Mesendoderm (in vitro differentiated cells): Measurements from ENCODE around the gene HMCN1.
"Not testable (repeated sequence)": the region's sequence is repeated elsewhere in the genome, so short reads cannot be mapped to it uniquely, and the experiment has no call there.

ENCODE experiments used
- DNase-seq: peaks from one replicate; pipeline ENCODE4 v3.0.0; 2013
- H2AK5ac ChIP-seq: 2 replicates; pipeline ENCODE4 v1.6.1; 2013; ENCODE audit warnings: low read length, inconsistent platforms
- H2BK120ac ChIP-seq: 2 replicates; pipeline ENCODE4 v1.6.1; 2013; ENCODE audit warnings: low read depth, mild to moderate bottlenecking, low read length, moderate library complexity, mixed read lengths
- H2BK15ac ChIP-seq: replicated peaks from 2 replicates; pipeline ENCODE4 v1.6.1; 2013; ENCODE audit warnings: low read depth, mild to moderate bottlenecking, moderate library complexity
- H2BK5ac ChIP-seq: 2 replicates; pipeline ENCODE4 v1.6.1; 2013; ENCODE audit warnings: low read length, inconsistent platforms
- H3K18ac ChIP-seq: 2 replicates; pipeline ENCODE4 v1.6.1; 2013; ENCODE audit warnings: mild to moderate bottlenecking, low read length, mixed read lengths
- H3K23ac ChIP-seq: one replicate; pipeline ENCODE4 v1.6.1; 2013; ENCODE audit warnings: low read length
- H3K27ac ChIP-seq: 2 replicates; pipeline ENCODE4 v1.5.1; 2013; ENCODE audit warnings: low read depth, mild to moderate bottlenecking, inconsistent platforms, low read length, moderate library complexity
- H3K27me3 ChIP-seq: 2 replicates; pipeline ENCODE4 v1.6.1; 2013; ENCODE audit warnings: low read length, control low read depth, mild to moderate bottlenecking, inconsistent platforms; ENCODE audit not compliant: insufficient read depth, poor library complexity
- H3K36me3 ChIP-seq: 2 replicates; pipeline ENCODE4 v1.6.1; 2013; ENCODE audit warnings: low read length, inconsistent platforms; ENCODE audit not compliant: control insufficient read depth, insufficient read depth
- H3K4ac ChIP-seq: one replicate; pipeline ENCODE4 v1.6.1; 2013; ENCODE audit warnings: low read depth, mild to moderate bottlenecking, low read length, moderate library complexity
- H3K4me1 ChIP-seq: 2 replicates; pipeline ENCODE4 v1.6.1; 2013; ENCODE audit warnings: low read depth, low read length, inconsistent platforms; ENCODE audit not compliant: control insufficient read depth
- H3K4me2 ChIP-seq: 2 replicates; pipeline ENCODE4 v1.6.1; 2013; ENCODE audit warnings: low read length
- H3K4me3 ChIP-seq: 2 replicates; pipeline ENCODE4 v1.5.1; 2013; ENCODE audit warnings: mild to moderate bottlenecking, low read length
- H3K56ac ChIP-seq: one replicate; pipeline ENCODE4 v1.6.1; 2013; ENCODE audit warnings: low read length
- H3K79me1 ChIP-seq: 2 replicates; pipeline ENCODE4 v1.6.1; 2013; ENCODE audit warnings: low read length, inconsistent platforms
- H3K79me2 ChIP-seq: 2 replicates; pipeline ENCODE4 v1.6.1; 2013; ENCODE audit warnings: mild to moderate bottlenecking, low read length; ENCODE audit not compliant: control insufficient read depth, insufficient read depth
- H3K9ac ChIP-seq: 2 replicates; pipeline ENCODE4 v1.6.1; 2013; ENCODE audit warnings: low read length, inconsistent platforms
- H4K5ac ChIP-seq: one replicate; pipeline ENCODE4 v1.6.1; 2013; ENCODE audit warnings: low read length
- H4K8ac ChIP-seq: one replicate; pipeline ENCODE4 v1.6.1; 2013; ENCODE audit warnings: low read depth, mild to moderate bottlenecking, control low read depth, low read length, moderate library complexity
- WGBS: extraction: QIAGEN DNeasy Blood & Tissue Kit; methylation state at CpG from one replicate; pipeline ENCODE4 v1.1.7; 2013; ENCODE audit warnings: low lambda C conversion rate, missing lambda C conversion rate; ENCODE audit not compliant: insufficient coverage; ENCODE audit errors: extremely low coverage; 5-methylcytosine and 5-hydroxymethylcytosine counted together

Gene HMCN1

DNA sequence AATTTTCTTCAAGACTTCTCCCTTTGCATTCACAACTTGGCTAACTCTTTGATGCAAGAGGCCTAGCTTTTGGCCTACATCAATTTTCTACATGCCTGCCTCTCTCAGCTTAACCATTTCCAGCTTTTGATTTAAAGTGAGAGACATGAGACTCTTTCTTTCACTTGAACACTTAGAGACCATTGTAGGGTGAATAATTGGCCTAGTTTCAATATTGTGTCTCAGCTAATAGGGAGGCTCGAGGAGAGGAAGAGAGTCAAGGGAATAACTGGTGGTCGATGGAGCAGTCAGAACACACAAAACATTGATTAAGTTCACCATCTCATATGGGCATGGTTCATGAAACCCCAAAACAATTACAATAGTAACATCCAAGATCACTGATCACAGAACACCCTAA lies 415.4 kb downstream of the HMCN1 start:
- Histone ChIP-seq H3K9ac (no peak overlapping the region), H3K4me3 (no peak overlapping the region), H3K79me1 (no peaks in the 10 kb centered on the region), H2AK5ac (no peak overlapping the region), H3K4me2 (no peak overlapping the region), H3K4ac (no peak overlapping the region), H3K56ac (no peak overlapping the region), H3K4me1 (no peaks in the 10 kb centered on the region), H3K27ac (no peak overlapping the region), H2BK15ac (no peak overlapping the region), H3K79me2 (no peaks in the 10 kb centered on the region), H2BK120ac (no peak overlapping the region), H2BK5ac (no peak overlapping the region), H4K5ac (no peak overlapping the region), H3K18ac (no peak overlapping the region), H3K27me3 (no peaks in the 10 kb centered on the region), H3K23ac (no peak overlapping the region), H3K36me3 (no peaks in the 10 kb centered on the region), H4K8ac (no peak overlapping the region)
- no CpG with 5 or more reads among the region's 2 CpGs for WGBS
- no peak for DNase-seq

DNA sequence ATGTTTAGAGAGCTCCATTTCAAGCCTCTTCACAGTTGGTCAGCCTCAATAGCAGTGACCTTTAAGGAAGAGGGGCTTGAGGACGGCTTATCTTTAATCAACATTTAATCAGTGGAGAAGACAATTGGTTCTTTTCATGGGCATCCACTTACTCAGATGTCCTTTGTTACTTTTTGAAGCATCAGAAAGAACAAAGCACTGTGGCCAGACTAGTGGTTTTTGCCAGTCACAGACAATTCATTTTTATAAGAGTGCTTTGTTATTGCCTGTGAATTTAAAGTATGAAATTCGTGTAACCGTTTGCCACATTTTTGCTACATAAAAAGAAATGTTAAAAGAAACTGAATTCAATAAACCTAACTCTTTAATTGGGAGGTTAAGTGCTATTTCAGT lies 418.0 kb downstream of the HMCN1 start:
- H3K27me3 ChIP-seq = no peaks in the 10 kb centered on the region
- no peak overlapping the region for H2BK15ac ChIP-seq
- H2BK5ac ChIP-seq = no peak overlapping the region
- H3K9ac ChIP-seq = no peak overlapping the region
- no peaks in the 10 kb centered on the region for H3K36me3 ChIP-seq
- DNase-seq = peak; percentile 23
- H3K4me1 ChIP-seq = no peaks in the 10 kb centered on the region
- H4K8ac ChIP-seq = no peak overlapping the region
- H3K56ac ChIP-seq = no peak overlapping the region
- no peak overlapping the region for H3K4ac ChIP-seq
- no peak overlapping the region for H3K18ac ChIP-seq
- H3K4me3 ChIP-seq = no peak overlapping the region
- H3K23ac ChIP-seq = no peak overlapping the region
- no peak overlapping the region for H2AK5ac ChIP-seq
- H2BK120ac ChIP-seq = no peak overlapping the region
- H3K4me2 ChIP-seq = no peak overlapping the region
- WGBS = no CpG with 5 or more reads among the region's 3 CpGs
- H3K79me2 ChIP-seq = no peaks in the 10 kb centered on the region
- H4K5ac ChIP-seq = no peak overlapping the region
- no peaks in the 10 kb centered on the region for H3K79me1 ChIP-seq
- no peak overlapping the region for H3K27ac ChIP-seq

- Histone ChIP-seq H2BK15ac (no peak overlapping the region), H2BK5ac (no peak overlapping the region), H3K27ac (no peak overlapping the region), H3K23ac (no peak overlapping the region), H3K36me3 (no peaks in the 10 kb centered on the region), H3K4me1 (no peaks in the 10 kb centered on the region), H3K18ac (no peak overlapping the region), H3K4me3 (no peak overlapping the region), H3K79me2 (no peaks in the 10 kb centered on the region), H3K56ac (no peak overlapping the region), H3K9ac (no peak overlapping the region), H2AK5ac (no peak overlapping the region), H3K4ac (no peak overlapping the region), H2BK120ac (no peak overlapping the region), H3K79me1 (no peaks in the 10 kb centered on the region), H4K5ac (no peak overlapping the region), H3K4me2 (no peak overlapping the region), H4K8ac (no peak overlapping the region), H3K27me3 (no peaks in the 10 kb centered on the region)
- no CpG with 5 or more reads among the region's 5 CpGs for WGBS
- peak; percentile 76 for DNase-seq
Measured at GRCh38 chr1:186152620-186153239, 418.5 kb downstream of the HMCN1 start.

DNA sequence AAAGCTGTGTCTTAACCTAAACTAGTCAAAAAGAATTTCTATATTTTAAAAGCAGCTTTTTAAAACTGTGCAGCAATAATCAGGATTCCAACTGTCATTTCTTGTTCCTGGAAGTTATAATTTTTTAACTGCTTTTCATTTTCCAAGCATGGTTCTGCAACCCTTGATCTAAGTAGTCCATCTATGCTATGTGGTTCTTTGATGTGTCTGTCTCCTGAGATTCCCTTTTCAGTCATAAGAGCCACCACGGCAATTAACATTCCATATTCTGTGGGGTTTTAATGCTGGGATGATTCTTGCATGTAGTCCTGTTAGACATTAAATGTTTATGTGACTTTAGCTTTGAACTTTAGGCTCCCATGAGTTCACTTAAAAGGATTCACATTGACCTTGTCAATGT lies 420.5 kb downstream of the HMCN1 start:
- H2AK5ac ChIP-seq = no peak overlapping the region
- H3K27me3 ChIP-seq = no peaks in the 10 kb centered on the region
- H3K56ac ChIP-seq = no peak overlapping the region
- no peak overlapping the region for H4K5ac ChIP-seq
- no CpG with 5 or more reads among the region's 1 CpG for WGBS
- H3K18ac ChIP-seq = no peak overlapping the region
- no peak overlapping the region for H3K27ac ChIP-seq
- H3K79me2 ChIP-seq = no peaks in the 10 kb centered on the region
- H3K36me3 ChIP-seq = no peaks in the 10 kb centered on the region
- H2BK5ac ChIP-seq = no peak overlapping the region
- no peak overlapping the region for H4K8ac ChIP-seq
- DNase-seq = no peak
- H2BK120ac ChIP-seq = no peak overlapping the region
- H3K79me1 ChIP-seq = no peaks in the 10 kb centered on the region
- H3K4ac ChIP-seq = no peak overlapping the region
- no peak overlapping the region for H2BK15ac ChIP-seq
- H3K4me2 ChIP-seq = no peak overlapping the region
- H3K23ac ChIP-seq = no peak overlapping the region
- no peaks in the 10 kb centered on the region for H3K4me1 ChIP-seq
- no peak overlapping the region for H3K9ac ChIP-seq
- H3K4me3 ChIP-seq = no peak overlapping the region

DNA sequence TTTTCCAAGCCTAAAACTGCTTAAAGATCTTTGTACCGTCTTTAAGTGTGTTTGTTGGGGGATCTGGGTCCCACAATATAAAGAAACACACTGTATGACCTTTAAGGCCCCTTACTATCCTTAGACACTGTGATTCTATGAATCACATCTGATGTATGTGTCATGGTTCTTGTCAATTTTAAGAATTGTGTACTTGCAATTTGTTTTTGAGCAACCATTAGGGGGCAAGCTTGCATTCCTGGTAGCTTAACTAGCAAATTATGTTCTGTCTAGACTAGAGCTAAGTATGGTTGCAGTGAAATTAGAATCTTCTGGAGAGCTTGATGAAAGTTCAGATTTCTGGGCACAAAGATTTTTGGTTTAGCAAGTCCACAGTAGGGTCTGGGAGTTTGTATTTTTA lies 421.4 kb downstream of the HMCN1 start:
- Histone ChIP-seq H3K23ac (no peak overlapping the region), H4K5ac (no peak overlapping the region), H3K27ac (no peak overlapping the region), H3K36me3 (no peaks in the 10 kb centered on the region), H3K79me1 (no peaks in the 10 kb centered on the region), H3K4me1 (no peaks in the 10 kb centered on the region), H3K56ac (no peak overlapping the region), H3K27me3 (no peaks in the 10 kb centered on the region), H3K4me2 (no peak overlapping the region), H2BK120ac (no peak overlapping the region), H3K4me3 (no peak overlapping the region), H3K79me2 (no peaks in the 10 kb centered on the region), H4K8ac (no peak overlapping the region), H2AK5ac (no peak overlapping the region), H2BK15ac (no peak overlapping the region), H3K4ac (no peak overlapping the region), H2BK5ac (no peak overlapping the region), H3K18ac (no peak overlapping the region), H3K9ac (no peak overlapping the region)
- WGBS = no CpG with 5 or more reads among the region's 1 CpG
- peak; percentile 50 for DNase-seq

- H3K23ac ChIP-seq, H3K4me3 ChIP-seq, H2AK5ac ChIP-seq, H2BK5ac ChIP-seq, H3K4ac ChIP-seq, H3K18ac ChIP-seq, H3K79me2 ChIP-seq, H3K36me3 ChIP-seq, H3K79me1 ChIP-seq, H2BK120ac ChIP-seq, H3K27me3 ChIP-seq, H3K9ac ChIP-seq, H4K8ac ChIP-seq, H2BK15ac ChIP-seq, DNase-seq, H3K4me2 ChIP-seq, H3K27ac ChIP-seq, H3K56ac ChIP-seq, H4K5ac ChIP-seq, H3K4me1 ChIP-seq: not testable (repeated sequence)
- no CpG with 5 or more reads among the region's 7 CpGs for WGBS
Measured at GRCh38 chr1:186162895-186163294, 428.7 kb downstream of the HMCN1 start.
